Subcutaneous adipose tissue (tissue), 4 donors: ENCODE measurements around the gene PEX16. TPM values are rescaled to one million over a fixed set of nuclear protein-coding genes. Genes with fewer than 3 reads are reported as not detected.

Source experiments
- CTCF ChIP-seq: fragments of 450-650 bp; IDR thresholded peaks from one replicate; pipeline ENCODE4 v1.5.1; 2016; ENCODE audit warnings: low read depth, mild to moderate bottlenecking, control low read depth, antibody characterized with exemption, moderate library complexity
- total RNA-seq, 4 donors: library from RNA; depleted of rRNA; stranded (reverse); fragments of >200 nt; gene quantifications; one replicate each; pipeline ENCODE4 v1.1.0, GENCODE V29; 2016

Gene PEX16
- total RNA-seq, 4 donors from 2014 or later = 17.3 to 40.5 (median 26.7) TPM

GRCh38 chr11:45935349-45936064 is 17.8 kb upstream of the PEX16 start:
- TF ChIP-seq CTCF = no peak

DNA sequence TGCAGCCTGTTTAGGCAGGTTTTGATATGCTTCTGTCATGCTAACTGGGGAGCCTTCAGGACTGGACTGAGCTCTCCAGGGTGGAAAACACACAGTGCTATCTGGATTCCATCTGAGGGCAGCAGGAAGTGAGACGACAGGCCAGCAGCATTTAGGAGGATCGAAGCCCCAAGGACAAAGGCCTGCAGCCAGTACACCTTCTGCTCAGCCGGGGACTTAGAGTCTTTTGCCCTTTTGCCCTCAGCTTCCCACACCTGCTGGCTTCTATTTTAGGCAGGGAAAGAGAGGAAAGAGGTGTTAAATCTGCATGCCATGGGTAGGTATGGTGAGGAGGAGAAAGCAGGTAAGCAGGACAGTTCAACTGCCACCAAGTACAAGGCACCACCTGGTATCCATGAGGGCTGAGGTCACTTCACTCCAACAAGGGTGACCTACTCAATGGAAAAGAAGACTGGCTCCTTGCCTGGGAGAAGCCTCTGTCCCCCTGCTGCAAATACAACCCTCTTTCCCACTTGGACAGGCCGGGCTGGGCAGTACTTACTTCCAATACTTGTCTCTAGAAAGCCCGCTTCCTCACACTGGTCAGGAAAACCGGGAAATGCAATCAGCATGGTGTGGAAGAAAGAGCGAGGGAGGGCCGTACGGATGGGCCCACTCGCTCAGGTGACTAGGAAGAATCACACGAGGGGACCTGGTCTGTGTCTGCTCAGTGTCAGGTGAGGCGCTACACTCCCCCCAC is 17.1 kb upstream of the PEX16 start:
- TF ChIP-seq CTCF = no peak

GRCh38 chr11:45933846-45934579 is 16.3 kb upstream of the PEX16 start:
- TF ChIP-seq CTCF = no peak

- TF ChIP-seq CTCF = no peak
Measured at GRCh38 chr11:45933131-45933831, 15.6 kb upstream of the PEX16 start.

DNA sequence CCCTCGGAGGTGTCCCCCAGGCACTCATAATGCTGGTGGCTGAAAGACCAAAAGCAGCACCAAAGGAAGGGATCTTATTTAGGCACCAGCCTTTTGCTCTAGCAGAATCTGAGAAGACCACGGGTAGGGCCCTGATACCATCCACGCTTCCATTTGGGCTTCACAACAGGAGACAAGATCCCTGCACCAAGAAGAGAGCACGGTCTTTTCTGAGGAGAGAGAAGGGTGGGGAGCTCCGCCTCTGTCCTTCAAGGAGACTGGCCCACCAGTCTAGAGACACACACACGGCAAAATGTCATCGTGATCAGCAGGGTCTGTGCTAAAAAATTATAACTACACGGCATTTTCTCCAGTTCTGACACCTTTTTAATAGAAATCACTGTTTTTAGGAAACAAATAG is 14.5 kb upstream of the PEX16 start:
- TF ChIP-seq CTCF = no peak

DNA sequence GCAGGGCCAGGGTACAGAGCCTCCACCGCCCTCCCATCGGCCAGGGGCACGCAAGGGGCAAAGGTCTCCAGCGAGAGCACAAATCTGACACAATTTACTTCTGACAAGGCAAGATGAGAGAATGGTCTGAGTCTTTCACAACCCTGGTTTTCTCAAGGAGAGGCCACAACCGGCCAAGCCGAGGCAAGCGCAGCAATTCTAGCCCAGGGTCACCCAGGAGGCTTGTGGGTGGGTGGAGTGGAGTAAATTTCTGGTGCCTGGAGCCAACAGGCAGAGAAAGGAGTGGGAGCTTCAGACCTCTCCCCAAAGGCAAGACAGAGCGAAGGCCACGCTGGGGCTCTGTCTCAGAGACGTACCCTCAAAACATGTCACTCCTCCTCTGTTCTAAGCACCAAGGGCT is 14.1 kb upstream of the PEX16 start:
- no peak for TF ChIP-seq CTCF
